ENCODE data around the gene KICS2.

The KICS2 gene

DNA sequence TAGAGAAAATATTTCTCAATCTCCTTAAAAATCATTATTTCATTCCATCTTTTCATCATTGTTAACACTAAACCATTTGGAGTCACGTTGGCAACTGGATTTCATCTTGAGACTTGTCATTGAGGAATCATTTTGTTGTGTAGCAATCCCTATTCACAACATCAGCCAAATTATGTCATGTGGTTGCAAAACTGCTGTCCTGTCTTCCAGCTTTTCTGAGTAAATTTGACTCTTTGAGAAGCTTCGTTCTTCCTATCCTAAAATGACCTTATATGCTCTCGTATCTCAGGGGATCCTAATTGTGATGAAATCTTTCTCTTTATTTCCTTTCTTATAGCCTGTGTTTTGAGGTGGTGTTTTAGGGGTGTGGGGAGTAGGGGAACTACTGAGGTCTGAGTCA is 30.6 kb upstream of the KICS2 start:
- Histone ChIP-seq H3K27me3 (replicated peaks; ENCODE audit: control insufficient read depth, insufficient read depth, low read length, poor library complexity, severe bottlenecking) (no peaks in the 10 kb centered on the region), H3K27ac (ENCODE audit: insufficient read depth, low read length, poor library complexity, severe bottlenecking) (no peak overlapping the region), H3K9me3 (ENCODE audit: control insufficient read depth, low read length) (no peaks in the 10 kb centered on the region), H3K36me3 (ENCODE audit: control insufficient read depth, insufficient read depth, low read length) (no peaks in the 10 kb centered on the region), H3K4me1 (ENCODE audit: control insufficient read depth, insufficient read depth, low read length, poor library complexity, severe bottlenecking) (no peaks in the 10 kb centered on the region), H3K4me3 (ENCODE audit: insufficient read depth, low read depth, low read length, poor library complexity, severe bottlenecking) (no peak overlapping the region)
- DNase-seq, result no peak

DNA sequence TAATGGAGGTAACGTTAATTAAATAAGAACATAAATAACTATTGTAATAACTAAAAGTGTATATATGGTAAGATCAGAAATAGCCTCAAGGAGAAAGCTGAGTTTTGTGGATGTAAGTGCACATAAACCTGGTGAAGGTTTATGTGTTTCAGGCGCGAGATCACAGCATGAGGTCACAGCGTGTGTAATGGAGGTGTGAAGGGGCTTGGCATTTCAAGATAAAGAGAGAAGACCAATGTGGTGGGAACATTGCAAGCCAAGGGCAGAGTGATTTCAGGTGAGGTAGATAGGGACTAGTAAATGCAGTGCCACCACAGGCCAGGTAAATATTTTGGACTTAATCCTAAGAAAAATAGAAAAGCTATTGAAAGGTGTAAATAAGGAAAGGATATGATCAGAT is 21.7 kb upstream of the KICS2 start:
- H3K36me3 ChIP-seq (ENCODE audit: control insufficient read depth, insufficient read depth, low read length), result no peaks in the 10 kb centered on the region
- no peaks in the 10 kb centered on the region for H3K9me3 ChIP-seq (ENCODE audit: control insufficient read depth, low read length)
- H3K4me3 ChIP-seq (ENCODE audit: insufficient read depth, low read depth, low read length, poor library complexity, severe bottlenecking), result no peak overlapping the region
- no peaks in the 10 kb centered on the region for H3K4me1 ChIP-seq (ENCODE audit: control insufficient read depth, insufficient read depth, low read length, poor library complexity, severe bottlenecking)
- no peaks in the 10 kb centered on the region for H3K27me3 ChIP-seq (replicated peaks; ENCODE audit: control insufficient read depth, insufficient read depth, low read length, poor library complexity, severe bottlenecking)
- H3K27ac ChIP-seq (ENCODE audit: insufficient read depth, low read length, poor library complexity, severe bottlenecking), result no peak overlapping the region
- DNase-seq, result no peak

DNA sequence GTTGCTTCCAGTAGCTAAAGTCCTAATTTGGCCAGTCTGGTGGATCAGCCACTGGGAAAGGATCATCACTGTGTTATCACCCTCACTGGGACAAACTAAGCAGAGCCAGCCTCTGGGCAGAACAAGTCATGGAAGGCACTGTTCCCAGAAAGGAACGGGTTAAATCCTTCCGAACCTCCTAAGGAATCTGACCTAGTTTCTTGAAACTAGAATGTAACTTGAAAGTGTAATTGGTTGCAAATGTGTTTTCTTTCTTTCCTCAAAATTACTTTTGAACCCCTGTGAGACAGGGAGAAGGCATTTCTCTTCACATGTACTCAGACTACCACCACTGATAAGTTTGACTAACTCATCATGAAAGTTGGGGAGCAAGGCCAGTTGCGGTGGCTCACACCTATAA is 18.7 kb upstream of the KICS2 start:
- Histone ChIP-seq H3K27ac (ENCODE audit: insufficient read depth, low read length, poor library complexity, severe bottlenecking) (no peak overlapping the region), H3K4me1 (ENCODE audit: control insufficient read depth, insufficient read depth, low read length, poor library complexity, severe bottlenecking) (no peaks in the 10 kb centered on the region), H3K9me3 (ENCODE audit: control insufficient read depth, low read length) (no peaks in the 10 kb centered on the region), H3K27me3 (replicated peaks; ENCODE audit: control insufficient read depth, insufficient read depth, low read length, poor library complexity, severe bottlenecking) (no peaks in the 10 kb centered on the region), H3K4me3 (ENCODE audit: insufficient read depth, low read depth, low read length, poor library complexity, severe bottlenecking) (no peak overlapping the region), H3K36me3 (ENCODE audit: control insufficient read depth, insufficient read depth, low read length) (no peaks in the 10 kb centered on the region)
- no peak for DNase-seq

DNA sequence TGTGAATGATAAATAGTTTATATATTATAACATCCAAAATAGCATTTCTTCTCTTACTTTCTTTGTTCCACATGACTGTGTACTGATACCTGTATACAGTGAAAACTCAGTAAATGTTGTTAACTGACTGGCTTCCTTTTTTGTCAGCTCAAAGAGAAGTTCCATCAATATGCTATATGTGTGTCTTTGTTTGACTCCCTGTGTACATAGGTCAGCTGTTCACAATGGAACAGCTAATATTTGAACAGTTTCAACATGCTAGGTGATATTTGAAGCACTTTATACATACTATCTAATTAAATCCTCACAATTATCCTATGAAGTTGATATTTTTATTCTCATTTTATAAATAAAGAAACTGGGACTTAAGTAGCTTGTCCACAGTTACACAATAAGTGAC is 15.3 kb upstream of the KICS2 start:
- H3K9me3 ChIP-seq (ENCODE audit: control insufficient read depth, low read length), result no peaks in the 10 kb centered on the region
- no peak for DNase-seq
- no peaks in the 10 kb centered on the region for H3K27me3 ChIP-seq (replicated peaks; ENCODE audit: control insufficient read depth, insufficient read depth, low read length, poor library complexity, severe bottlenecking)
- no peak overlapping the region for H3K4me3 ChIP-seq (ENCODE audit: insufficient read depth, low read depth, low read length, poor library complexity, severe bottlenecking)
- no peaks in the 10 kb centered on the region for H3K36me3 ChIP-seq (ENCODE audit: control insufficient read depth, insufficient read depth, low read length)
- H3K27ac ChIP-seq (ENCODE audit: insufficient read depth, low read length, poor library complexity, severe bottlenecking), result no peak overlapping the region
- H3K4me1 ChIP-seq (ENCODE audit: control insufficient read depth, insufficient read depth, low read length, poor library complexity, severe bottlenecking), result no peaks in the 10 kb centered on the region

DNA sequence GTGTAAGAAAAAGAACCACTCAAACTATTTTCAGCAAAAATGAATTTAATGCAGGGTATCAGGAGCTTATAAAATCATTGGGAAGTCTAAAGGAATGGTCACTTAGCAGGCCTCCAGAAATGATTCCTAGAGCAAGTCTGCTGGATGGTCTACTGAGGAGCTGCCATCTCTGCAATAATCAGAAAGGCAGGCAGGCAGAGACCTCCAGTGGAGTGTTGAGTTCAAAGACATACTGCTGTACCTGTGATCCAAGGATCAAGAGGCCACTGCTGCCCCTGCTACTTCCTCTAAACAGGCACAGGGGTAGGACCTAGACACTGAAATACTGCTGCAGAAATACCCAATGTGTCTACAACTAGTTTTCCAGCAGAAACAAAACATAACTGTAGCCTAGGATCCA is 14.5 kb upstream of the KICS2 start:
- no peaks in the 10 kb centered on the region for H3K9me3 ChIP-seq (ENCODE audit: control insufficient read depth, low read length)

DNA sequence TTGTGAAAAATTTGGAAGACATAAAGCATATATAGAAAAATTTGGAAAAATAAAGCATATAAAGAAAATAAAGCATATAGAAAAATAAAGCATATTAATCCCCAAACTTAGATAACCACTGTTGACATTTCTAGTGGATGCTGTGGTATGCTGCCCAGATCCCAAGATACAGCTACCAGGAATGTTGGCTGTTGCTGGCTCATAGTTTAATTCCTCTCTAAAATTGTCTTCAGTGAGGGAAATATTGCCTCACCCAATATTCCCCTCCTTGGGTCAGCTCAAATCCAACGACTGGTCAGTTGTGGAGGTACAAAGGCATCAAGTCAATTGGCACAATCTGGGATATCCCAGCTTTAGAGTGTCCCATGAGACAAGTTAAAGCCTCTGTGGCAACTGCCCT is 10.1 kb upstream of the KICS2 start:
- Histone ChIP-seq H3K27ac (ENCODE audit: insufficient read depth, low read length, poor library complexity, severe bottlenecking) (no peak overlapping the region), H3K4me3 (ENCODE audit: insufficient read depth, low read depth, low read length, poor library complexity, severe bottlenecking) (no peak overlapping the region)
- DNase-seq, result no peak

More for the DNA sequence above, 14.5 kb upstream of the KICS2 start:
- no peaks in the 10 kb centered on the region for H3K27me3 ChIP-seq (replicated peaks; ENCODE audit: control insufficient read depth, insufficient read depth, low read length, poor library complexity, severe bottlenecking)
- DNase-seq, result no peak
- no peaks in the 10 kb centered on the region for H3K36me3 ChIP-seq (ENCODE audit: control insufficient read depth, insufficient read depth, low read length)
- no peak overlapping the region for H3K27ac ChIP-seq (ENCODE audit: insufficient read depth, low read length, poor library complexity, severe bottlenecking)
- H3K4me3 ChIP-seq (ENCODE audit: insufficient read depth, low read depth, low read length, poor library complexity, severe bottlenecking), result no peak overlapping the region
- no peaks in the 10 kb centered on the region for H3K4me1 ChIP-seq (ENCODE audit: control insufficient read depth, insufficient read depth, low read length, poor library complexity, severe bottlenecking)

DNA sequence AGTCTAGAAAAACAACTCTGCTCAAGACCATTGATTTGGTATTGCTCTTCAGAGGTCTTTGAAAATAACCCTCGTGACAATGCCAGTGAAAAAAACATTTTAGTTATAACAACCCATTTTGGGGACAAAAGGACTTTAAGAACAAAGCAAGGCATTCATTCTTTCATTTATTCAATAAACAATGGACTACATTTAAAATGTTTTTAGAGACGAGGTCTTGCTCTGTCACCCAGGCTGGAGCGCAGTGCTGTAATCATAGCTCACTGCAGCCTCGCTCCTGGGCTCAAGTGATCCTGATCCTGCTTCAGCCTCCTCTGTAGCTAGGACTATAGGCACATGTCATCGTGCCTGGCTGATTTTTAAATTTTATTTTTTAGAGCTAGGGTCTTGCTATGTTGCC is 7.7 kb upstream of the KICS2 start:
- H3K4me3 ChIP-seq (ENCODE audit: insufficient read depth, low read depth, low read length, poor library complexity, severe bottlenecking), result no peak overlapping the region
- no peaks in the 10 kb centered on the region for H3K9me3 ChIP-seq (ENCODE audit: control insufficient read depth, low read length)
- H3K36me3 ChIP-seq (ENCODE audit: control insufficient read depth, insufficient read depth, low read length), result no peaks in the 10 kb centered on the region
- DNase-seq, result no peak
- H3K27ac ChIP-seq (ENCODE audit: insufficient read depth, low read length, poor library complexity, severe bottlenecking), result no peak overlapping the region
- H3K27me3 ChIP-seq (replicated peaks; ENCODE audit: control insufficient read depth, insufficient read depth, low read length, poor library complexity, severe bottlenecking), result no peaks in the 10 kb centered on the region
- H3K4me1 ChIP-seq (ENCODE audit: control insufficient read depth, insufficient read depth, low read length, poor library complexity, severe bottlenecking), result no peaks in the 10 kb centered on the region

More for the DNA sequence above, 10.1 kb upstream of the KICS2 start:
- no peaks in the 10 kb centered on the region for H3K9me3 ChIP-seq (ENCODE audit: control insufficient read depth, low read length)
- no peaks in the 10 kb centered on the region for H3K4me1 ChIP-seq (ENCODE audit: control insufficient read depth, insufficient read depth, low read length, poor library complexity, severe bottlenecking)
- H3K36me3 ChIP-seq (ENCODE audit: control insufficient read depth, insufficient read depth, low read length), result no peaks in the 10 kb centered on the region
- H3K27me3 ChIP-seq (replicated peaks; ENCODE audit: control insufficient read depth, insufficient read depth, low read length, poor library complexity, severe bottlenecking), result no peaks in the 10 kb centered on the region

DNA sequence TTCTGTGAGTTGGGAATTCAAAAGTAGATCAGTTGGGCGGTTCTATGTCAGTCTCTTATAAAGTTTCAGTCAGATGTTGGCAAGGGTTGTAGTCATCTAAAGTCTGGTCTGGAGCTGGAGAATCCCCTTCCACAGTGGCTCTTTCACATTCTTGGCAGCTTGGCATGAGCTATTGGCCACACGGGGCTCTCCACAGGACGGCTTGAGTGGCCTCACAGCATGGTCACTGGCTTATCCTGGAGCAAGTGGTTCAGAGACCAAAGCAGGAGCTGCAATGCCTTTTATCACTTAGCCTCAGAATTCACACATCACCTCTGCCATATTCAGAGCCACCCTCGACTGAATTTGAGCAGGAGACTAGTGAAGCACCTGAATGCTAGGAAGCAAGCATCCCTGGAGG is 7.1 kb upstream of the KICS2 start:
- Histone ChIP-seq H3K4me3 (ENCODE audit: insufficient read depth, low read depth, low read length, poor library complexity, severe bottlenecking) (no peak overlapping the region), H3K4me1 (ENCODE audit: control insufficient read depth, insufficient read depth, low read length, poor library complexity, severe bottlenecking) (no peaks in the 10 kb centered on the region)

DNA sequence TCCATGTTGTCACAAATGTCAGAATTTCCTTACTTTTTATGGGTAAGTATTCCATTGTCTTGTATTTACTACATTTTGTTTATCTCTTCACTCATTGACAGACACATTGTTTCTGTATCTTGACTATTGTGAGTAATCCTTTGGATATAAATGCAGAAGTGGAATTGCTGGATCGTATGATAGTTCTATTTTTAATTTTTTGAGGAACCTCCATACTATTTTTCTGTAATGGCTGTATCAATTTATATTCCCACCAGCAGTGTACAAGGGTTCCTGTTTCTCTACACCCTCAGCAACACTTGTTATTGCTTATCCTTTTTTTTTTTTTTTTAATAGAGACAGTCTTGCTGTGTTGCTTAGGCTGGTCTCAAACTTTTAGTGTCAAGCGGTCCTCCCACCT is 3.5 kb upstream of the KICS2 start:
- no peak for DNase-seq
- H3K27me3 ChIP-seq (replicated peaks; ENCODE audit: control insufficient read depth, insufficient read depth, low read length, poor library complexity, severe bottlenecking), result no peaks in the 10 kb centered on the region
- H3K36me3 ChIP-seq (ENCODE audit: control insufficient read depth, insufficient read depth, low read length), result no peaks in the 10 kb centered on the region

More for the DNA sequence above, 7.1 kb upstream of the KICS2 start:
- Histone ChIP-seq H3K36me3 (ENCODE audit: control insufficient read depth, insufficient read depth, low read length) (no peaks in the 10 kb centered on the region), H3K27me3 (replicated peaks; ENCODE audit: control insufficient read depth, insufficient read depth, low read length, poor library complexity, severe bottlenecking) (no peaks in the 10 kb centered on the region), H3K9me3 (ENCODE audit: control insufficient read depth, low read length) (no peaks in the 10 kb centered on the region), H3K27ac (ENCODE audit: insufficient read depth, low read length, poor library complexity, severe bottlenecking) (no peak overlapping the region)
- no peak for DNase-seq

DNA sequence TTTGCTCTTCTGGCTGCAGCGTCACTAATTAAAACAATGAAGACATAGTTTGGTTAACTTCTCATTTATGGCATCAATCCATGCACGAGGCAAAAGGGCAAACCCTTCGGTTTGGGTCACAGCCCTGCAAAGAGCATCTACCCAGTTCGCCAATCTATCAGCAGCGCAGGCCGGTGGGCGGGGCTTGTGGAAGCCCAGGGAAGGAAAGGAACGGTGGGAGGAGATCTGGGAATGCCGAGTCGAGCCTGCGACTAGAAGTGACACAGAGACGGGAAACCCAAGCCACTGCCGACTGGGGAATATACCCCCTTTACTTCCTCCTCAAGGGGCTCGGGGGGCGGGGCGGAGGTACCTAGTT is 466 bp downstream of the KICS2 start:
- peak overlapping the region; percentile 79 for H3K4me3 ChIP-seq (ENCODE audit: insufficient read depth, low read depth, low read length, poor library complexity, severe bottlenecking)
- DNase-seq, result peak in 1 of 3 donors; percentile 46
- H3K4me1 ChIP-seq (ENCODE audit: control insufficient read depth, insufficient read depth, low read length, poor library complexity, severe bottlenecking), result peaks cover 6% of the 10 kb centered on the region
- H3K36me3 ChIP-seq (ENCODE audit: control insufficient read depth, insufficient read depth, low read length), result no peaks in the 10 kb centered on the region
- H3K27ac ChIP-seq (ENCODE audit: insufficient read depth, low read length, poor library complexity, severe bottlenecking), result peak overlapping the region; percentile 97
- no peaks in the 10 kb centered on the region for H3K27me3 ChIP-seq (replicated peaks; ENCODE audit: control insufficient read depth, insufficient read depth, low read length, poor library complexity, severe bottlenecking)
- H3K9me3 ChIP-seq (ENCODE audit: control insufficient read depth, low read length), result no peaks in the 10 kb centered on the region

More for the DNA sequence above, 3.5 kb upstream of the KICS2 start:
- Histone ChIP-seq H3K4me3 (ENCODE audit: insufficient read depth, low read depth, low read length, poor library complexity, severe bottlenecking) (no peak overlapping the region), H3K9me3 (ENCODE audit: control insufficient read depth, low read length) (no peaks in the 10 kb centered on the region), H3K27ac (ENCODE audit: insufficient read depth, low read length, poor library complexity, severe bottlenecking) (no peak overlapping the region), H3K4me1 (ENCODE audit: control insufficient read depth, insufficient read depth, low read length, poor library complexity, severe bottlenecking) (peaks cover 6% of the 10 kb centered on the region)

DNA sequence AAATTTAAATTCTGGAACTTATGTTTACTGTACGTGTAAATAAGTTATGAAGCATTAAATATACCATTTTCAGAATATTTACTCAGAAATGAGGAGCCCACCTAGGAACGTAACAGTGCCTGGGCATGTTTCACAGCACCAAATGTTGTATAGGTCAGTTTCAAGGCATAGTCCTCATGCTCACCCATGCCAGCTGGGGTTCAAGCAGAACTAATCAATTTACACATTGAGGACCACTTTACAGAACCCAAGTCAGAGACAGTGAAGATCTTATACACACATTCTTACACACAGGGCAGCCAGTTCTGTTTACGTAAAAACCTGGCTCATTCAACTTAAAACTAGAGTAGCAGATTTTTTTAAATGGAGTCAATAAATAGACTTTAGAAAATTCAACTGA is 2.0 kb downstream of the KICS2 start:
- no peak overlapping the region for H3K27ac ChIP-seq (ENCODE audit: insufficient read depth, low read length, poor library complexity, severe bottlenecking)
- peaks cover 6% of the 10 kb centered on the region for H3K4me1 ChIP-seq (ENCODE audit: control insufficient read depth, insufficient read depth, low read length, poor library complexity, severe bottlenecking)

More for the DNA sequence above, 2.0 kb downstream of the KICS2 start:
- Histone ChIP-seq H3K27me3 (replicated peaks; ENCODE audit: control insufficient read depth, insufficient read depth, low read length, poor library complexity, severe bottlenecking) (no peaks in the 10 kb centered on the region), H3K36me3 (ENCODE audit: control insufficient read depth, insufficient read depth, low read length) (no peaks in the 10 kb centered on the region), H3K9me3 (ENCODE audit: control insufficient read depth, low read length) (no peaks in the 10 kb centered on the region), H3K4me3 (ENCODE audit: insufficient read depth, low read depth, low read length, poor library complexity, severe bottlenecking) (no peak overlapping the region)
- DNase-seq, result no peak
